ENCODE data around the gene PHF19.

DNA sequence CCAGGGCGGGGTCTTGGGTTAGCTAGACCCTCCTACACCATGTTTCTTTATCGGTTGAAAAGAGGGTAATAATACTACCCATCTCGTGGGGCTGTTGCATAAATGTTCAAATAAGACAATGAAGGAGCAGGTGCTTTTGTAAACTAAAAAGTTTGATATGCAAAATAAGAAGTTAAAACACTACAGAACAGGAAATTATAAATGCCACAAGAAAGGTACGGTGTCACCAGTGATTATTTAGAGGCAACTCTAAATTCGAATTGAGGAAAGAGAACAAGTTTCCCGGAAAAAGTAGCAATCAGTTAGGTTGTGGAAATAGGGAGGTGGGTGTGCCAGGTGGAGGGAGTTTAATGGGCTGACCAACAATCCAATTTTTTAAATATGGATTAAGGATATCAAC is 2.5 kb upstream of the PHF19 start:
- no peak for TF ChIP-seq CHD2 (IDR thresholded peaks at IDR 0.05; ENCODE audit: borderline replicate concordance, low read depth, low read length)
- TF ChIP-seq, protein P1, sequence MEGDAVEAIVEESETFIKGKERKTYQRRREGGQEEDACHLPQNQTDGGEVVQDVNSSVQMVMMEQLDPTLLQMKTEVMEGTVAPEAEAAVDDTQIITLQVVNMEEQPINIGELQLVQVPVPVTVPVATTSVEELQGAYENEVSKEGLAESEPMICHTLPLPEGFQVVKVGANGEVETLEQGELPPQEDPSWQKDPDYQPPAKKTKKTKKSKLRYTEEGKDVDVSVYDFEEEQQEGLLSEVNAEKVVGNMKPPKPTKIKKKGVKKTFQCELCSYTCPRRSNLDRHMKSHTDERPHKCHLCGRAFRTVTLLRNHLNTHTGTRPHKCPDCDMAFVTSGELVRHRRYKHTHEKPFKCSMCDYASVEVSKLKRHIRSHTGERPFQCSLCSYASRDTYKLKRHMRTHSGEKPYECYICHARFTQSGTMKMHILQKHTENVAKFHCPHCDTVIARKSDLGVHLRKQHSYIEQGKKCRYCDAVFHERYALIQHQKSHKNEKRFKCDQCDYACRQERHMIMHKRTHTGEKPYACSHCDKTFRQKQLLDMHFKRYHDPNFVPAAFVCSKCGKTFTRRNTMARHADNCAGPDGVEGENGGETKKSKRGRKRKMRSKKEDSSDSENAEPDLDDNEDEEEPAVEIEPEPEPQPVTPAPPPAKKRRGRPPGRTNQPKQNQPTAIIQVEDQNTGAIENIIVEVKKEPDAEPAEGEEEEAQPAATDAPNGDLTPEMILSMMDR (IDR thresholded peaks at IDR 0.05 in 2 of 3, conservative IDR thresholded peaks at IDR 0.05 in 1 of 3; ENCODE audit: control insufficient read depth in 2 of 3, extremely low read depth in 1 of 3, insufficient read depth in 1 of 3, low read depth in 3 of 3, low read length in 3 of 3) = no peak
- no peak for TF ChIP-seq TCF7 (IDR thresholded peaks at IDR 0.05; ENCODE audit: borderline replicate concordance)
- no peak for TF ChIP-seq FOS (IDR thresholded peaks at IDR 0.05; ENCODE audit: borderline replicate concordance, extremely low read depth, insufficient read length)
- no peak for TF ChIP-seq POLR2AphosphoS5 (IDR thresholded peaks at IDR 0.05; ENCODE audit: low read length)
- TF ChIP-seq TAF1 (IDR thresholded peaks at IDR 0.05; ENCODE audit: borderline replicate concordance, low read depth, low read length) = no peak
- TF ChIP-seq, protein P2, sequence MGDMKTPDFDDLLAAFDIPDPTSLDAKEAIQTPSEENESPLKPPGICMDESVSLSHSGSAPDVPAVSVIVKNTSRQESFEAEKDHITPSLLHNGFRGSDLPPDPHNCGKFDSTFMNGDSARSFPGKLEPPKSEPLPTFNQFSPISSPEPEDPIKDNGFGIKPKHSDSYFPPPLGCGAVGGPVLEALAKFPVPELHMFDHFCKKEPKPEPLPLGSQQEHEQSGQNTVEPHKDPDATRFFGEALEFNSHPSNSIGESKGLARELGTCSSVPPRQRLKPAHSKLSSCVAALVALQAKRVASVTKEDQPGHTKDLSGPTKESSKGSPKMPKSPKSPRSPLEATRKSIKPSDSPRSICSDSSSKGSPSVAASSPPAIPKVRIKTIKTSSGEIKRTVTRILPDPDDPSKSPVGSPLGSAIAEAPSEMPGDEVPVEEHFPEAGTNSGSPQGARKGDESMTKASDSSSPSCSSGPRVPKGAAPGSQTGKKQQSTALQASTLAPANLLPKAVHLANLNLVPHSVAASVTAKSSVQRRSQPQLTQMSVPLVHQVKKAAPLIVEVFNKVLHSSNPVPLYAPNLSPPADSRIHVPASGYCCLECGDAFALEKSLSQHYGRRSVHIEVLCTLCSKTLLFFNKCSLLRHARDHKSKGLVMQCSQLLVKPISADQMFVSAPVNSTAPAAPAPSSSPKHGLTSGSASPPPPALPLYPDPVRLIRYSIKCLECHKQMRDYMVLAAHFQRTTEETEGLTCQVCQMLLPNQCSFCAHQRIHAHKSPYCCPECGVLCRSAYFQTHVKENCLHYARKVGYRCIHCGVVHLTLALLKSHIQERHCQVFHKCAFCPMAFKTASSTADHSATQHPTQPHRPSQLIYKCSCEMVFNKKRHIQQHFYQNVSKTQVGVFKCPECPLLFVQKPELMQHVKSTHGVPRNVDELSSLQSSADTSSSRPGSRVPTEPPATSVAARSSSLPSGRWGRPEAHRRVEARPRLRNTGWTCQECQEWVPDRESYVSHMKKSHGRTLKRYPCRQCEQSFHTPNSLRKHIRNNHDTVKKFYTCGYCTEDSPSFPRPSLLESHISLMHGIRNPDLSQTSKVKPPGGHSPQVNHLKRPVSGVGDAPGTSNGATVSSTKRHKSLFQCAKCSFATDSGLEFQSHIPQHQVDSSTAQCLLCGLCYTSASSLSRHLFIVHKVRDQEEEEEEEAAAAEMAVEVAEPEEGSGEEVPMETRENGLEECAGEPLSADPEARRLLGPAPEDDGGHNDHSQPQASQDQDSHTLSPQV (IDR thresholded peaks at IDR 0.05) = no peak
- no peak for TF ChIP-seq GABPA (IDR thresholded peaks at IDR 0.05; ENCODE audit: low read depth)
- no peak for TF ChIP-seq EZH2 (IDR thresholded peaks at IDR 0.05; ENCODE audit: borderline replicate concordance, control insufficient read depth, low read depth, low read length)
- TF ChIP-seq SIX5 (IDR thresholded peaks at IDR 0.05; ENCODE audit: low read depth, low read length, severe bottlenecking) = no peak
- no peak for TF ChIP-seq MAX (IDR thresholded peaks at IDR 0.05; ENCODE audit: low read depth, low read length)

All from GM12878 (cell line).